NCI-H2227 treated with DMSO at 0.1 percent for 48 hours (cell line): ENCODE measurements around the gene KCNJ5.

Experiments
- DNase-seq: peaks from one replicate; lab custom pipeline; 2025; lab: John Stamatoyannopoulos, UW

KCNJ5 gene

DNA sequence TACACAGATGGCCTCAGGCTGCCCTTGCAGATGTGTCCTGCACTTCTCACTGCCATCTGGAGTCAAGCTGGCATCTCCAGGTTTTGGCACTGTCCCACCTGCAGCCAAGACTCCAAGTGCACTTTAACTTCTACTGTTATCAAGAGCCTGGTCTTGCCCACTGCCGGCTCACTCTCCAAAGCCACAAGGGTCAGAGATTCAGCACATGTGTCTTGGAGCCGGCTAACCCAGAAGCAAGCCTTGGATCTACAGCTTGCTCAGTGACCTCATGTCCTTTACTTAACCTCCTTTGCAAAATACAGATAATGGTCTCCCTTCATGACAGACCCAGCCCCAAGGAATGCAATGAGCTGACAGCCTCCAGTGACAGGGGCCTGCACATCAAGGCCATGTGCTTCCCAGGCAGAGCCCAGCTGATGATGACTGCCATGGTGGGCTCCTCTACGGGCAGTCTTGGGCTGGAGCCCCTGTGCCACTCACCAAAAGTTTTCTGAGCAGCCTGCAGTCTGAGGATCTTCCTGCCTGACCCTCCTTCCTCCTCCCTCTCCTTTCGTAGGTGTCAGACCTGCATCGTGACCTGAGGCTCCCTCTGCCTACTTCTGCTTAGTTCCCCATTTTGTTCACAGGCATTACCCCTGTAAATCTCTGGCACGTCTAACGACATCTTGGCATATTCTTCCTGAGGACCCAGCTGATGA lies 42.5 kb downstream of the KCNJ5 start:
- DNase-seq = no peak

DNA sequence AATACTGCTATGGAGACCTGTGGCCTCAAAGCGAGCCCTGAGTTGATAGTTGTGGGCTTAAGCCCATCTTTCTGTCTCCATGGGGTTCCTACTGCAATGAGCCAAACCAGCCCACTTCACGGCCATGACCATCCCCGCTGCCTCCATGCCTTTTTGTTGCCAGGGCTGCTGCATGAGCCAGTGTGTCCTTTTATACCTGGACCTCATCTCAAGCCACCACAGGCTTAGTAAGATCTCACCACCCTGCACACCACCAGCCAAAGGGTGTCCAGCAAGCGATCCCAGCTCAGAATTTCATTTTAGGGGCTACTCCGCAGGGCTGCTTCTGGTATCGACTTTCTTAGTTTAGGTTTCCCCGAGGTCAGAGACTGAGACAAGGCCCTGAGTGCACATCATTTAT lies 43.2 kb downstream of the KCNJ5 start:
- no peak for DNase-seq

DNA sequence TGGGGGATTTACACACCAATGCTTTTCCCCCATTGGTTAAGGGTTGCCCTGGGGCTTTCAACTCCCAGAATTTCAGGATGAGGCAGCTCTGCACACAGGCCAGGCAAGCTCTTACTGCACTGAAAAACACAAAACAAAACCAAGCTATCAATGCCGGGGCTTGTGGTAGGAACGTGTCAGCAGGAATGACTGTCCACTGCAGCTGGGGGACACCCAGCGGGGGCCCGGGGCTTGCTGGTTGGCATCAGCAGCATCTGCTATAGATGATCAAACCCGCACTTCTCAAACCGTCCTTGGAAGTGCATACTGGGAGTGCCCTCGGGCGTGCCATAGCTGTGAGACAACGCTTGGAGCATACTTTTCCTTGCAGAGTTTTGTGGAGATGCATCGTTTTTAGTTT lies 43.8 kb downstream of the KCNJ5 start:
- no peak for DNase-seq

DNA sequence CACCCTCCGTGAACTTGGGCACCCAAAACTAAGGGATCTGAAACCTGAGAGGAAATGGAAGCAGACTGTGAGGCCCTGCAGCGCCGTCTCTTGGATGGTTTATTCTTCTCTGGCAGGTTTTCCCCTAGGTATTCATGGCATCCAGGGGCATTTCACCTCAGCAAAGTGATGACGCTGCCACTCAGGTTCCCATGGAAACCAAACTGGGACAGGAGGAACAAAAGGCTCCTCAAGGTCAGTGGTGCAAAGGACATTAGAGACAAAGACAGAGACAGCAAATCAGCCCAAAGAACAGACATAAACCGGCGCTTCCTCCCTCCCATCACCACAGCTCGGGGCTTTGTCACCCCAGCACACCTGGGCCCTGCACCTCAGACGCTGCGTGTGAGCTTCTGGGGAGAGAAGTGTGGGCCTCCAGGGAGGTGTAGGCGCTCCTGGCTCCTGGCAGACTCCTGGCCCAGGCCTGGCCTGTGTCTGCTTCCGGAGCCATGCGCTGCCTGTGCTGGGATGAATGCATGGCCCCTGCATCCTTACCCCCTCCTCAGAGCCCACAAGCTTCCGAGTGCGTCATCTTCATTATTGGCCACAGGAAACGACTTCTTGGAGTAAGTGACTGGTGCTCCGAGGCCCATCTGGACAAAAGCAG lies 45.6 kb downstream of the KCNJ5 start:
- DNase-seq = no peak

DNA sequence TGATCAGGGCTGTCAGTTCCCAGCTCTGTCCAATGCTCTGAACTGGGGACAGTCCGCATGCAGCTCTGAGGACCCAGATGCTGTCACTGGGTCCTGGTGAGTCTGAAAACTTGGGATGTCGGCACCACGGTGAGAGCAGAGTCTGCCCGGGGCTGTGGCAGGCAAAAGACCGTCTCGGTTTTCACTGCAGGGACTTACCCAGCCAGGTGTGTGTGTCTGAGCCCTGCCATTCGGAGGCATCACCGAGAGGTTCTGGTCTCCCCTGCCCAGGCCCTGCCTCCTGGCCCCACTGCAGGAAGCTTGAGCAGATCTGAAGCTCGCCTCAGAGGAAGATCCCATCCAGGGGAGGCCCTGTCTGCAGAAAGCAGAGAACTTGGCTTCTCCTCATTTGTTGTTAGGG lies 46.3 kb downstream of the KCNJ5 start:
- no peak for DNase-seq

DNA sequence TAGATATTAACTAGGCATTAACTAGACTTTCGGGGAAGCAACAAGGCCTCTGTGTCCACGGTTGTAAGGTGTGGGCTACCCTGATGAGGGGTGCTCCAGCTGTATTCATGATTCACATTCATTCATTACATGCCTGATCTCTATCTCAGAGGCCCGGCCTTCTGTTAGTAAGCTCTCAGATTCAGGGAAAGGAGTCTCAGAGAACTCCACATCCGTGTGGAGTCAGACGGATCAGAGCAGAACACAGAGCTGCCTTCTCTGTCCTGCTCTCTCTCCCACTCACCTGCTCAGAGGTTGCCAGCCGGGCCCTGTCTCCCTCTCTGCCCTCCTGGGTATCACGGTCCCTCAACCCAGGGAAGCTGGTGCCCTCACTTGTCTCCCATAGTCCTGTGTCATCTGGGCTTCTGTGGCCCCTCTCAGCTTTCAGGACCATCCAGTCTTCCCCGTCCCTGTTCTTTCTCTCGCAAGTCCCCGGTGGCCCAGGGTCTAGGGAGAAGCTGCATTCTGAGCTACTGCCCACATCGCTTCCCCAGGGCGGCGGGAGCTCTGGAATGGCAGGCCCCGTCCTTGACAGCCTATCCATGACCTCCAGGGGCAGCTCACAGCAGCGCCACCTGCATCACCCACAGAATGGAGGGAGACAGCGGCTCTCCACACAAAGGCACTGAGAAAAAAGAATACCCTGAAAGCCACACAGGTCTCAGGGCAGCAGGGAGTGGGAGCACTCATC lies 47.2 kb downstream of the KCNJ5 start:
- DNase-seq = no peak

DNA sequence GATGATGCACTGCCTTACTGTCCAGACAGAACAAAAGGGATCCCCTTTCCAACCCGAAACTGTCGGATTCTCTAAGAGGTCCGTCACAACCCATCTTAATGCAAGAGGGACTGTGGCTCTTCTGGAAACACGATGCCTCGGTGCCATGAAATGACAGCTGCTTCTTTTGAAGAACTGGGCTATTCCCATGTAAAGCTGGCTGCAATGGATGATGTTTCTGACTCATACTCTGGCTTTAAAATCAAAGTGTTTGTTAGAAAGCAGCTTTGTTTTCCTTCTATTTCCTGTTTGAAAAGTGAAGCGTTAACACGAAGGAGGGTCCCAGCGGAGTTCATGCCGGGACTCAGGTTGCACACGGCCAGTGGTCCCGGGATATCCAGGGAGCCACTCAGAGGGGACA lies 48.4 kb downstream of the KCNJ5 start:
- DNase-seq = no peak

DNA sequence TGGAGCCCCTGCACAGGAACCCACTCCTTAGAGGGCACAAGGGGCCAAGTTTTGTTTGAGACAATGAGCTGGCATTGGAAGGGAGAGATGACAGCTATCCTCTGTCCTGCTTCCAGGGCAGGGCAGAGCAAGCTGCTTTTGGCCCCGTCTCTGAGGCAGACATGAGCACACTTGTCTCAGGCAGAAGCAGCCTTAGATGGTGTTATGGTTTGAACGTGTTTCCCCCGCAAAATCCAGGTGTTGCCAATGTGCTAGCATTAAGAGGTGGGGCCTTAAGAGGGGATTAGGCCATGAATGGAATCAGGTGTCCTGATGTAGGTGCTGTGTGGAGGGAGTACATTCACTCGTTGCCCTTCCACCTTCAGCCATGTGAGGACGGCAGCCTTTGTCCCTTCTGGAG lies 49.0 kb downstream of the KCNJ5 start:
- no peak for DNase-seq

DNA sequence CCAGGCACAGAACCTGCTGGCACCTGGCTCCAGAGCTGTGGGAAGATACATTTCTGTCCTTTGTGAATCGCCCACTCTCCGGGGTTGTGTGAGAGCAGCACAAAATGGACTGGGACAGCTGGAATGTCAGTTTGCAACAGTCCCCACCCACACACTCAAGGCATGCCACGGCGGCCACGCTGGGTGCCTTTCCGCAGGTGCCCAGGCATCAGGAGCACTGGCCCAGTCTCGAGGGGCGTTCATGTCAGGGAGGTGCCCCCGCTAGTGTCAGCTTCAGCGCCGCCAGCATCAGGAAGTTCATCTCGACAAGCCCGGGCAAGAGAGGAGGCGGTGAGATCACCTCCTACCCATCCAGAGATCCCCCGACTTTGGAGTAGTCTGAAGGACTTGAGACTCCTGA lies 49.4 kb downstream of the KCNJ5 start:
- DNase-seq = no peak

DNA sequence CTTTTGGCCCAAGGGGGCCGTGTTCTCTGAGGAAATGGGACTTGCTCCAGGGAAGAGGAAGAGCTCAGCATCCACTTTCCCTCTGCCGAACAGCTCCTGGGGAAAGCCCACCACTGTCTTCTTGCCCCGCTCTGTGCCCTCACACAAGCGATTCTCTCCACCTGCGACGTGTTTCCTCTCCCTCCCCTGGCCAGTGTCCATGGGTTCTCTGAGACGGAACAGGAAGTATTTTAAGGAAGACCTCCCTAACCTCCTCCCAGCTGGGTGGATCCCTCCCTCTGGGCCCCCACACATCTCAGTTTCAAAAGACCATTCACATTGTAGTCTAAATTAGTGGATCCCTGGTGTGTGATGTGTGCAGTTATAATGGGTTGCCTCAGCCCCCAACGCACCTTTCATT lies 50.0 kb downstream of the KCNJ5 start:
- no peak for DNase-seq

DNA sequence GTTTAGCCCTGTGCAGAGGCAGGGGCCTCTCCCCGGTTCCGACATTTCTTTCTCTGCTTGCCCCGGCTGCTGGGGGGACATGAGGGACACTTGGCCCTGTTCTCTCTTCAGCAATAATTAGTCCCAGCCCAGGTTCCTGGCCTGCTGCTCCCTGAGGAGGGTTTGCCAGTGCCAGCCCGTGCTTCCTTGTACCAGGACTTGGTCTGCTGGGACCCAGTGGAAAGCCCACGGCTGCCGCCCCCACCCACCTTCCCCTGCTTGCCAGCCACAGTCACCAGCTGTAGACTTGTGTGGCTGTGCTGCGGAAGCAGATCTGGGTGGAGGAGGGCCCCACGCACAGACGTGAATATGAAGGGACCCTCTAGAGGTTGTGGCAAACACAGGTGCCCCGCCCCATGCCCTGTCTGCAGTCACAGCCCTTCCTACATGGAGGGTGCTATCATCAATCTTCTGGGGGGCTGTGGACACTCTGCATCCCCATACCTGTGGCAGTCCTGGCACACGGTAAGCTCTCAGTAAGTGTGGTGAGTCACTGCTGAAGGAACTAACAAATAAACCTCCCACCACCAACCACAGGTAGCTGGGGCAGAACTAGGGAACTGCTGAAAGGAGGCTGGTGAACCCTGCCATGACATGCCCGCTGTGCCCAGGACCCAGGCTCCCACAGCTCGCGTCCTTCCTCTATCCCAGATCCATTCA lies 50.6 kb downstream of the KCNJ5 start:
- no peak for DNase-seq

DNA sequence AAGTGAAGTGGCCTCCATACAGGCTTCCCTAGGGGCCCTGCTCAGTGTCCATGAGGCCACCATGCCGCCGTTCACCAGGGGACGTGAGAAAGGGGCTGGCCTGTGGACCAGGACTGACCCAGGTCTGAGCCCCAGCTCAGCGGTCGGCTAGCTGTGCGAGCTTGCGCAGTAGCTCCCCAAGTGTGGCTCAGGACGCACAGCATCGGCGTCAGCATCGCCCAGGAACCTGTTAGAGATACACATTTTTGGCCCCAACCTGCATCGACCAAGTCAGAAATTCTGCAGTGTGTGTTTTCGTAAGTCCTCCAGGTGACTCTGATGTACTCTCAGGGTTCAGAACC lies 51.1 kb downstream of the KCNJ5 start:
- no peak for DNase-seq

DNA sequence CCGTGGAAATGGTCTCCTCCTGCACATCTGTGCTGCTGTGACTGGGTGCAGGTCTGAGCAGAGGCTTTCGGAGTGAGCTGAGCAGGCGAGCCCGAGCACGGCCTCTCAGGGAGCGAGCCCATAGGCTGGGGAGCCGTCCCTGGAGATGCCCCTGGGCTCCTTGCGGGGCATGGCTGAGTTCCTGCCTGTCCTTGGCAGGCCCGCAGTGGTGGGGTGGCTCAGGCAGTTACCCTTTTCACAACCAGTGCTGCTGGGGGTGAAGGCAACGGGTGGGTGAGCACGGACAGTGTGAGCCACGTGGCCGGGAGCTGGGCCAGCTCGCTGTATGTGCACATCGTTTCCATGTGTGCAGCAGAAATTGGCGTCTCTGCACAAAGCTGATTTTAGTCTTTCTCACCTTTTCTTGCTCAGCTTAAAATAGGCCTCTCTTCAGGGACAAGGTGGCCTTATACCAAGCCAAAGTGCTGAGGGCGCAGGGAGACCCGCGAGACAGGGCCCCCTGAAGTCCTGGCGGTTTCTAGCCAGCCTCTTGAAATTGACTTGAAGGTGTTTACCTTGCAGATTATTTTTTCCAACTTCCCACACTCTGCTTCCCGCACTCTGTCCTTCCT lies 51.8 kb downstream of the KCNJ5 start, which contains the start of gene TP53AIP1:
TP53AIP1 (minus strand) TSS at position 55 of the 611 bp plus-strand sequence. CDS start 5,053 bp downstream, outside the sequence.
- DNase-seq = no peak

DNA sequence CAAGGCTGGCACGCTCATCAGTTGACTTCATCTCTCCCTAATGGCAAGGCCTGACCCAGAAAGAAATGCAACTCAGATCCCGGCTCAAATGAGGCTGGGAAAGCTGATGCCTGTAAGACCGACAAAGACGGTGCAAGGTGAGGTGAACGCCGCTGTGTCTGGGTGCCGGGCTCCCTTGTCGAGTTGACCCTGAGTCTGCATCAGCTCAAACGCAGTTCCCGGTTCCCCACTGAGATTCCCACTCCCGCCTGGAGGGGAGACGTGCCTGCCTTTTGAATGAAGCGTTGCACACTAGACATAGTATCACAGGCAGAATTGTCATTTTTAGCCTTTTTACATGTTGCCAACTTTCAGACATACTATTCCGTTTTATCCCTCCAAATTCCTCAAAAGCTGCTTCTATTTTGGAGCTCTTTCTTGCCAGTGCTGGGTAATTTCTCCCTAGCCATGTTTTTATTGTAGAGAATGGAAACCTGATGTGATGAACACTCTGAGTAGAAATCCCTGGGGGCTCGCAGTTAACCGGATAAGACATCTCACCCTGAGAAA lies 52.3 kb downstream of the KCNJ5 start:
- DNase-seq = no peak

DNA sequence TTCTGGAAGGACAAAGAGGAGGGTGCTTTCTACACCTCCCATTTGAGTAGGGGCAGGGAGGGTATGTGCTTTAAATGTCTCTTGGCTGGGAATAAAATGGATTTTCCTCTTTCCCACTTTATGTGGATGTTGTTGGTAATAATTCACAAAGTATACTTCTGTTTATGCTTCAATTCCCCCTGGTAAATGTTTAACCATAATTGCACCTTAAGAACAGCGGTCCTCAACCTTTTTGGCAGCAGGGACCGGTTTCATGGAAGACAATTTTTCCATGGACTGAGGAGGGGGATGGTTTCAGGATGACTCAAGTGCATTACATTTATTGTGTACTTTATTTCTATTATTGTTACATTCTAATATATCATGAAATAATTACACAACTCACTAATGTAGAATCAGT lies 55.5 kb downstream of the KCNJ5 start:
- no peak for DNase-seq

DNA sequence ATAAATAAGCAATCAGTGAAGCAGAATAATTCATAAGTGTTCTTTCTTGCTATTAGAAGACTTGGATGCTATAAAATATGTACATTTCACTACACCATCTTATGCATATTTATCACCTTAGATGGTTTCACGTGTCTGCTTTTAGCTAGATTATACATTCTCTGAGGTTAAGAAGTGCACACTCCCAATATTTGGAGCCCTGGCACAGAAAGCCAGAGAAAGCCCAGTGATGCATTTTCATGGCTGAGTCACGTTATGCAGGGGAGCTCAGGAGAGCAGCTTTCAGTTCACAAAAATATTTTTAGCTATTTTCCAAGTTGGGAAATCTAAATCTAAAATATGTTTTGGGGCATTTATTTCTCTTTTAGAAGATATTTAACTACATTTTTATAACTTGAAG lies 56.6 kb downstream of the KCNJ5 start:
- no peak for DNase-seq

DNA sequence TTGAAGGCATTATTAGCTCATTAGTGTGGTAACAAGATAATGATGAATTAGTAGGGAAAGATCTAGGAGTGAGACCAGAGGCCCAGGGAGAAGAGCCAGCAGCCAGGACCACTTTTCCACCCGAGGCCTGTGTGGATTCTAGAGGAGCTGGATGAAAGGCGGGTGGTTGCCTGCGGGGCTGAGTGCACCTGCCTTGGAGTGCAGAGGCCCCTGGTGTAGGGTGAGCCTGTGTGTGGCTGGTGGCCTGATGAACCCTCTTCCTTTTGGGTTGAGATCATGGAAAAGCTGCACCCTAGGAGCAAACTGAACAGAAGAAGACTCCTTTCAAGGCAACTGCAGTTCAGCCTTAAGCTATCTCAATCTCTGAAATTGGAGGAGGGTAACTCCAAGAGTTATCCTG lies 57.4 kb downstream of the KCNJ5 start:
- DNase-seq = no peak

DNA sequence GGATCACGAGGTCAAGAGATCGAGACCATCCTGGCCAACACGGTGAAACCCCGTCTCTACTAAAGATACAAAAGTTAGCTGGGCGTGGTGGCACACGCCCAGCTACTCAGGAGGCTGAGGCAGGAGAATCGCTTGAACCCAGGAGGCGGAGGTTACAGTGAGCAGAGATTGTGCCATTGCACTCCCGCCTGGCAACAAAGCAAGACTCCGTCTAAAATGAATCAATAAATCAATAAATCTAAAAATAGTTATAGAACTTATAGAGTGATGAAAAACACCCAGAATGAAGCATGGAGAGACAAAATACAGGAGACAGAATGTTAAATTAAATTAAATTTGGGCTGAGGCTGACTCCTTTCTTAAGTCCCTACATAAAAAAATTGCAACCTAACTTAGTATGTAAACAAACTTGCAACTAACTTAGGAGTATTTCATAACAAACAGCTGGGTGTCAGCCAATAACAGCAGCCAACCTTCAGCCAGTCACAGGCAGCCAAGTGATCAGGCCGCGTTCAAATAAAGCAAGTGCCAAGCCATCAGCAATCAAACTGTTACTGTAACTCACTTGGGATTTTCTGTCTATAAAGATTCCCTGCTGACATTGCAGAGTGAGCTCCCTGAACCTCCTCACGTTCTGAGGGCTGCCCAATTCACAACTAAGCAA lies 58.8 kb downstream of the KCNJ5 start:
- no peak for DNase-seq

DNA sequence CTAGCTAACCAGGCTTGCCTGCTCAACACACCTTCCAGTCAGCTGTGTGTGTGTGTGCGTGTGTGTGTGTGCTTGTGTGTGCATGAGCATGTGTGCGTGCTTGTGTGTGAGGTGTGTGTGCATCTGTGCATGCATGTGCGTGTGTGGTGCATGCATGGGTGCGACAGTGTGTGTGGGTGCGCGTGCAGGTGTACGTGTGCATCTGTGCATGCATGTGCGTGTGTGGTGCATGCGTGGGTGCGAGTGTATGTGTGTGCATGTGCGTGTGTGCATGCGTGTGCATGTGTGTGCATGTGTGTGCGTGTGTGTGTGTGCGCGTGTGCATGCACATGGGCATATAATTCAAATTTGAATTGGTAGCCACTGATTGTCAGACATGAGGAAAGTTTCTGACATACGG lies 62.0 kb downstream of the KCNJ5 start:
- DNase-seq = no peak

DNA sequence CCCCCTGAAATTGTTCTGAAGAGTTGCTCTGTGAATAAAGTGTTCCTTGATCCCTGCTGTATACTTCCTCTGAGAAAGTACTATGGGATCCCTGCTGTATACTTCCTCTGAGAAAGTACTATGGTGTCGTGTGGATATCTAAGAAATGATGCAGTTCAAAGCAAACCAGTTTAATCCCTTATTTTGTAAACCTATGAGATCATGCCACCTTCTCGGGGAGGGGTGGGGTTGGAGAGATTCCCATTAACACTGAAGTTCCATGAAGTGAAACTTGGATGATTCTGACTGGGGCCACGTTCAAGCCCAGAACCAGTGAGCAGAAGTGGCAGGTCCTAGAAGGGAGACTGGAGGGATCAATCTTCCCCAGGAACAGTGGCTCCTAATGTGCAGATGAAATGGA lies 64.5 kb downstream of the KCNJ5 start:
- no peak for DNase-seq

DNA sequence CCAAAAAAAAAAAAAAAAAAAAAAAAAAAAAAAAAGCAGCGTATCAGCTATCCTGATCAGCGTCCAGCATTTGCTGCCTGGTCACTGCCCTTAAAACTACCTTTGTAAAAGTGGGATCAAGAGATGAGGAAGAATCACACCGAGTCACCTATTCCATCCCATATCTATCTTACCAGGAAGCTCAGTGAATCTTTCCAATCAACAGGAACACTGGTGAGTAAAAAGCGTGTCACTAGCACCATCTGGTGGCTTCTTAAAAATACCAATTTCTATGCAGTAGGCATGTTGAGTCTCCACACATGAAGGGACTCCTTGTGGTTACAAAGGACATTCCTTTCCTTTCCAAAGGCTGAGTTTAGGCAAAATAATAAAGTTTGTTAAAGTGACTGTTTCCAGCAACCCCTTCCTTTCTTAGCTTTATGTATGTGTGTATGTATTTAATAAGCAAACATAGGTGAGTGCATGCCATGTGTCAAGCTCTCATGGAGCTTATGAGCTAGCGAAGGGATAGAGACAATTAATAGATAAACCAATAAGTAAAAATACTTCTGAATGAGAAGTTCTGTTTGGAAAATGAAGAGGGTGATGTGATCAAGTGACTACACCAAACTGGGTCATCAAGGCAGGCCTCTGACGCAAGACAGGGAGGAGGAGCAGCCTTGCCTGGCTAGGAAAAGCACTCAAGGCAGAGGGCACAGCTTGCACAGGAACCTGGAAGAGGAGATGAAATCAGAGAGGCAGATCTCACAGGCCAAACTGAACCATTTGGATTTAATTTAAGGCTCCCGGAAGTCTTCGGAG lies 65.4 kb downstream of the KCNJ5 start:
- peak; percentile 52 for DNase-seq
